ENCODE data around the gene IL12RB1. TPM values are rescaled to one million over a fixed set of nuclear protein-coding genes. Genes with fewer than 3 reads are reported as not detected.

IL12RB1 gene
- total and polyA plus RNA-seq, 2 of the 13 experiments (the other 11 are each of a cell fraction or from before 2014, with no cell fraction given): 0.03 to 0.04 TPM

DNA sequence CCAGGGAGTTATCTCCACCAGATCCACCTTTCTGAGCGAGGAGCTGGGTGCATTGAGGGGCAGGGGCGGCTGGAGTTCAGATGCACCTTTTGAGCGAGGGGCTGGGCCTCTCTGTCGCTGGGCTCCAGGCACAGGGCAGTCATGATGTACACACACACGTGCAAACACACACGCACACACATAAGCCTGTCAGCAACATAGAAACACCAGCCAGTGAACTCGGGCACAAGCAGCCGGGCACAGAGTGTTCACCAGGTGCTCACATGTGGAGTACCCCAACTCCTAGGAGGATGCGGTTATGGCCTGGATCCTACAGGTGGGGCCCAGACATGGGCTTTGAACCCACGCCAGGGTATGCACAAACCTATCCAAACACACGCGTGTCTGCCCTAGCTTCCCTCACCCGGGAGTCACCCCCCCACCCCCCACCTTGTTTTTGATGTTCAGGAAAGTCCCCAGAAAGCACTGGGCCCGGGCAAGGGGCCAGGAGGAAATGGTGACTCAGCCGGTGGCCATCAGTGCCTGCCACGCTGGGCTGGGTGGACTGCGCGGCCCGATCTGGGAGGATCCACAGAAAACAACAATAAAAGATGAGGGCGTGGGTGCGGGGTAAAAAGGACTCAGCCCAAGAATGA is 65.5 kb downstream of the IL12RB1 start (continued):
- TF ChIP-seq, protein P1, sequence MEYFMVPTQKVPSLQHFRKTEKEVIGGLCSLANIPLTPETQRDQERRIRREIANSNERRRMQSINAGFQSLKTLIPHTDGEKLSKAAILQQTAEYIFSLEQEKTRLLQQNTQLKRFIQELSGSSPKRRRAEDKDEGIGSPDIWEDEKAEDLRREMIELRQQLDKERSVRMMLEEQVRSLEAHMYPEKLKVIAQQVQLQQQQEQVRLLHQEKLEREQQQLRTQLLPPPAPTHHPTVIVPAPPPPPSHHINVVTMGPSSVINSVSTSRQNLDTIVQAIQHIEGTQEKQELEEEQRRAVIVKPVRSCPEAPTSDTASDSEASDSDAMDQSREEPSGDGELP (IDR thresholded peaks at IDR 0.05; ENCODE audit: borderline replicate concordance, low read depth): 0 out of 2 replicates have a peak, but pooled peaks have one; percentile 17
- TF ChIP-seq PRMT3 (CRISPR knock-in tag; IDR thresholded peaks at IDR 0.05; ENCODE audit: borderline replicate concordance, low read depth) (no peak), ARNTL (CRISPR knock-in tag; IDR thresholded peaks at IDR 0.05) (0 out of 2 replicates have a peak, but pooled peaks have one; percentile 36), ZNF263 (CRISPR knock-in tag; IDR thresholded peaks at IDR 0.05) (peak; percentile 40; the same call in 1 of the 2 replicates), MTA1 (CRISPR knock-in tag; IDR thresholded peaks at IDR 0.05; ENCODE audit: borderline replicate concordance) (0 out of 2 replicates have a peak, but pooled peaks have one; percentile 26), GABPB1 (CRISPR knock-in tag; IDR thresholded peaks at IDR 0.05) (no peak), SIN3A (IDR thresholded peaks at IDR 0.05; ENCODE audit: borderline replicate concordance, low read depth, low read length) (peak; percentile 29; the same call in 1 of the 2 replicates), RARA (CRISPR knock-in tag; IDR thresholded peaks at IDR 0.05) (peak; percentile 47), TCF7 (IDR thresholded peaks at IDR 0.05; ENCODE audit: low read depth) (0 out of 2 replicates have a peak, but pooled peaks have one; percentile 23)
- TF ChIP-seq, protein P2, sequence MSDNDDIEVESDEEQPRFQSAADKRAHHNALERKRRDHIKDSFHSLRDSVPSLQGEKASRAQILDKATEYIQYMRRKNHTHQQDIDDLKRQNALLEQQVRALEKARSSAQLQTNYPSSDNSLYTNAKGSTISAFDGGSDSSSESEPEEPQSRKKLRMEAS (IDR thresholded peaks at IDR 0.05): 0 out of 2 replicates have a peak, but pooled peaks have one; percentile 28
